Measurements from ENCODE around the gene NKTR. TPM values are rescaled to one million over a fixed set of nuclear protein-coding genes. Genes with fewer than 3 reads are reported as not detected.

NKTR gene
- total RNA-seq, 4 donors from 2014 or later, result 119 to 361 (median 164) TPM

DNA sequence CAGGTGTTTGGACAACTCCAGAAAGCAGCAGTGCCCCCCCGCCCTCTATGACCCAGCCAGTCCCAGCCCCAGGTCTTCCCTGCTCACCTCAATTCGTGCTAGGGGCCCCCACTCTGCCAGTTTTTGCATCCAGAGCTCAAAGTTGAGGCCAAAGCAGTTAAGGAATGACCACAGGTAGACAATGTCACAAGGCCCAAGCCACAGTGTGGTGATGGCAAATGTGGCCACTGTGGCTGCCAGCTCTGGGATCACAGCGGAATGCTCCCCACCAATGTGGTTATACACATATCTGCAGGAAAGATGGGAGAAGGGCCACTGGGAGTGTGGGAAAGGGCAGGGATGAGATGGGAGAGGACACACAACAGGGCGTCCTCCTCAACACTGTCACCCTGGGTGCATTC is 93.0 kb downstream of the NKTR start:
- H3K4me1 ChIP-seq, result no peaks in the 10 kb centered on the region
- TF ChIP-seq, protein P1, sequence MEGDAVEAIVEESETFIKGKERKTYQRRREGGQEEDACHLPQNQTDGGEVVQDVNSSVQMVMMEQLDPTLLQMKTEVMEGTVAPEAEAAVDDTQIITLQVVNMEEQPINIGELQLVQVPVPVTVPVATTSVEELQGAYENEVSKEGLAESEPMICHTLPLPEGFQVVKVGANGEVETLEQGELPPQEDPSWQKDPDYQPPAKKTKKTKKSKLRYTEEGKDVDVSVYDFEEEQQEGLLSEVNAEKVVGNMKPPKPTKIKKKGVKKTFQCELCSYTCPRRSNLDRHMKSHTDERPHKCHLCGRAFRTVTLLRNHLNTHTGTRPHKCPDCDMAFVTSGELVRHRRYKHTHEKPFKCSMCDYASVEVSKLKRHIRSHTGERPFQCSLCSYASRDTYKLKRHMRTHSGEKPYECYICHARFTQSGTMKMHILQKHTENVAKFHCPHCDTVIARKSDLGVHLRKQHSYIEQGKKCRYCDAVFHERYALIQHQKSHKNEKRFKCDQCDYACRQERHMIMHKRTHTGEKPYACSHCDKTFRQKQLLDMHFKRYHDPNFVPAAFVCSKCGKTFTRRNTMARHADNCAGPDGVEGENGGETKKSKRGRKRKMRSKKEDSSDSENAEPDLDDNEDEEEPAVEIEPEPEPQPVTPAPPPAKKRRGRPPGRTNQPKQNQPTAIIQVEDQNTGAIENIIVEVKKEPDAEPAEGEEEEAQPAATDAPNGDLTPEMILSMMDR (IDR thresholded peaks at IDR 0.05), result no peak
- no peak for TF ChIP-seq POLR2A (IDR thresholded peaks at IDR 0.05)
- no peak overlapping the region for H3K27ac ChIP-seq
- no peaks in the 10 kb centered on the region for H3K36me3 ChIP-seq
- no peaks in the 10 kb centered on the region for H3K9me3 ChIP-seq
- no peaks in the 10 kb centered on the region for H3K27me3 ChIP-seq
- intact Hi-C loops (cut with DNase I; ENCODE audit: low total_unique reads), result no loop called here
- no peak overlapping the region for H3K4me3 ChIP-seq
- DNase-seq, result no peak

- intact Hi-C loops (cut with DNase I; ENCODE audit: low total_unique reads), result no loop called here
- H3K27ac ChIP-seq, result no peak overlapping the region
Observed at GRCh38 chr3:42694366-42694765, 93.9 kb downstream of the NKTR start.

DNA sequence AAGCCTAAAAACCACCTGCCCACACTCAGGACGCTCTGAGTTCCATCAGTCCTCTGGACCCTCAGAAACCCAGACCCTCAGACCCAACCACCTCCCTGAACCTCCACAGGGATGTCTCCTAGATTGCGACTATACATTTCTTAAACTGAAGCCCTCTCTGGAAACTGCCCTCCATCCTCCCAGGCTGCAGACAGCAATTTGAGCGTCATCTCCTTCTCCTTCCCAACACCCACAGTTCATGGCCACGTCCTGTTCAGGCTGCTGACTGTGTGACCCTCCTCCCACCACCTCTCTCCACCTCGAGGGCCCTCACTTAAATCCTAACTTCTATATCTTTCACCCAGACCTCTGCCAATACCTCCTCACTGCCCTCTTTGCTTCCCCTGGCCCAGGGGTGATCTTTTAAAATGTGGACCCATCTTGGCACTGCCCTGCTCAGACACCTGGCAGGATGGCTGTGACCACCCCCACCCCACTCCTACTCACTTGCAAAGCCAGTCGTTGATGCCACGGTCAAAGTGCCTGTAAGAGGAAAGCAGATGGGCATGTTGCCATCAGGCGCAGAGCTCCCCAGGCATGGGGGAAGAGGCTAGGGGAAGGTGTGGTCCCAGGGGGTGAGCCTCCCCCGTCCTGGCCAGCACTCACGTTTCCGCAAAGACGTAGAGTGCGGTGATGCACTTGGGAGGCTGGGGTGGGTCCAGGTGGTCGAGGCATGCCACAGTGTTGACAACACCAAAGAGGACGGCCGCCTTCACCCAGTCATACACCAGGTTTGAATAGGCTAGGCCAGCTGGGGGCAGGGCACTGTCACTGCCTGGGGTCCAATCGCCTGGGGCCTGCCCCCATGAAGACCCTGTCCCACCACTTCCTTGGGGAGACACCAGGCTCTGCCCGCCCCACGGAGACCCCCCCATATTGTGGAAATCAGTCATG is 96.1 kb downstream of the NKTR start:
- no peaks in the 10 kb centered on the region for H3K4me1 ChIP-seq
- no peak overlapping the region for H3K4me3 ChIP-seq
- intact Hi-C loops (cut with DNase I; ENCODE audit: low total_unique reads), result no loop called here
- H3K36me3 ChIP-seq, result no peaks in the 10 kb centered on the region
- no peaks in the 10 kb centered on the region for H3K9me3 ChIP-seq
- no peak for DNase-seq
- TF ChIP-seq, protein P1 (IDR thresholded peaks at IDR 0.05), result no peak
- no peaks in the 10 kb centered on the region for H3K27me3 ChIP-seq
- H3K27ac ChIP-seq, result no peak overlapping the region

More at GRCh38 chr3:42694366-42694765, 93.9 kb downstream of the NKTR start:
- no peaks in the 10 kb centered on the region for H3K4me1 ChIP-seq
- no peak for TF ChIP-seq POLR2A (IDR thresholded peaks at IDR 0.05)
- no peaks in the 10 kb centered on the region for H3K9me3 ChIP-seq
- no peaks in the 10 kb centered on the region for H3K36me3 ChIP-seq
- H3K4me3 ChIP-seq, result no peak overlapping the region
- no peaks in the 10 kb centered on the region for H3K27me3 ChIP-seq
- no peak for DNase-seq

DNA sequence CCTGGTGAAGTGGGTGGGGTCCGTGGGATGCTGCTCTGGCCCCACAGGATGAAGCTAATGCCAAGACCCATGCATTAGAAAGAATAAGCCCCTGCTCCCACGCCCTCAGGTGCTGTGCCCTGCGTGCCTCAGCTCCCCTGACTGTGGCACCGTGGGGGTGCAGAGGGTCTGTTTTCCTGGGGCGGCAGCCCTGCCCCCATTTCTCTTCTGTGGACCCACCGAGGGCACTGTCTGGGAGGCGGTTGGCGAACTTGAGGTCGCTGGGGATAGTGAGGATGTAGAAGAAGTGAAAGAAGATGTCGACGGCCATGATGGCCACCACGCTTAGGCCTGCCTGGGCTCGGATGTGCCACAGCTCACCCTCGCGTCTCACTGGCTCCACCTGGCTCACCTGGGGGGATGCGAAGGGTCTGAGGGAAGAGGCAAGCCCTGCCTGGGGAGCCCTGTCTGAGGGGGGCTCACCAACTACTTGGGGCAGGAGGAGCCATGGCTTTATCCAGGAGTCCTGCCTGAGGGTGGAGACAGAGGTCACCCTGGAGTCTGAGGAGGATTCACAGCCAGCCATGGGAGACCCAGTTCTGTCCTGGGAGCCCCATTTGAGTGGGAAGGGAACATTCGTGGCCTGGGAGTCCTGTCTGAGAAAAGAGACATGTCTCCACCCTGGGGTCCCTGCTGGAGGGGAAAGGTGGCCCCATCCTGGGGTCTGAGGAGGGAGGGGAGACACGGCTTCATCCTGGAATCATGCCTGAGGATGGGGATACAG is 97.0 kb downstream of the NKTR start:
- Histone ChIP-seq H3K36me3 (no peaks in the 10 kb centered on the region), H3K9me3 (no peaks in the 10 kb centered on the region), H3K4me3 (no peak overlapping the region), H3K27me3 (no peaks in the 10 kb centered on the region), H3K27ac (no peak overlapping the region), H3K4me1 (no peaks in the 10 kb centered on the region)
- intact Hi-C loops (cut with DNase I; ENCODE audit: low total_unique reads), result no loop called here
- TF ChIP-seq POLR2A (IDR thresholded peaks at IDR 0.05), result no peak
- TF ChIP-seq, protein P1 (IDR thresholded peaks at IDR 0.05), result no peak
- no peak for DNase-seq

Other genes with a start within 250 kb of the NKTR start
- not detected for gene LYZL4, start 190.1 kb upstream of the NKTR start, total RNA-seq
- gene VIPR1, start 98.0 kb upstream of the NKTR start, total RNA-seq, result 1 to 10 TPM in 2 of 4 donors, under 1 TPM in 2; 0.26 to 1.5 (median 0.99) TPM
- gene SEC22C, start 18.7 kb upstream of the NKTR start, total RNA-seq, result 10 to 100 TPM; 49.7 to 82.6 (median 66.0) TPM
- 10 to 100 TPM in 3 of 4 donors, 1 to 10 TPM in 1; 7.4 to 20.0 (median 15.7) TPM for gene SS18L2, start 9.8 kb upstream of the NKTR start, total RNA-seq
- gene ZBTB47, start 53.0 kb downstream of the NKTR start, total RNA-seq, result 10 to 100 TPM; 29.1 to 44.7 (median 32.1) TPM
- not detected for gene KLHL40, start 84.9 kb downstream of the NKTR start, total RNA-seq
- gene HHATL, start 102.1 kb downstream of the NKTR start, total RNA-seq, result 1 to 10 TPM in 1 of 4 donors, under 1 TPM in 1, not detected in 2; 0.62 to 1.3 TPM
- gene CCDC13, start 172.6 kb downstream of the NKTR start, total RNA-seq, result 1 to 10 TPM in 2 of 4 donors, not detected in 2; 1.7 to 1.9 TPM
- gene HIGD1A, start 203.8 kb downstream of the NKTR start, total RNA-seq, result 100 to 1,000 TPM in 2 of 4 donors, 10 to 100 TPM in 2; 65.3 to 234 (median 103) TPM
- gene ACKR2, start 208.8 kb downstream of the NKTR start, total RNA-seq, result 1 to 10 TPM; 1.5 to 8.7 (median 4.7) TPM